ENCODE results near the gene DAZL. TPM values are rescaled to one million over a fixed set of nuclear protein-coding genes. Genes with fewer than 3 reads are reported as not detected.
A peak's percentile ranks its signal among the peaks of the same experiment; 100 is the strongest.
"Not testable (repeated sequence)": the region's sequence is repeated elsewhere in the genome, so short reads cannot be mapped to it uniquely, and the experiment has no call there.

Gene DAZL
- total RNA-seq, 1 donor from 2014 or later = not detected

DNA sequence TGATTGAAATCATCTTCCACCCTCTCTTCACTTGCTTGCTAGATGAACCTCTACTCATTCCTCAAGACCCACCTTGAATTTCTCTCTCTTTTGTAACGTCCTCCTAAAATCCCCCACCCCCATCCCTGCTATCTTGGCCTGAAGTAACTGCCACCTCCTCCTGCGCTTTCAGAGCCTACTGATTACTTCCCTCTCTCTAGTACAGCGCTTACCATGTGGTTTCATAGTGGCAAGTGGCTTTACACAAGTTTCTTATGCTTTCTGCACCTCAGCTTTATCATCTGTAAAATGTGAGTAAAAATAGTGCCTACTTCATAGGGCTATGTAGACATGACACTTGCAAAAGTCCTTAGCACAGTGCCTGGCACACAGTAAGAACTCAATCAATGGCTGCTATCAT is 28.7 kb upstream of the DAZL start:
- Mint-ChIP-seq H3K9me3 (ENCODE audit: low read depth) (no peaks in the 10 kb centered on the region), H3K4me1 (ENCODE audit: low read depth) (peaks cover 11% of the 10 kb centered on the region), H3K27me3 (no peaks in the 10 kb centered on the region), H3K36me3 (ENCODE audit: insufficient read depth) (no peaks in the 10 kb centered on the region), H3K27ac (no peak overlapping the region), H3K4me3 (ENCODE audit: low read depth) (no peak overlapping the region)
- no peak for DNase-seq (ENCODE audit: low spot score, unreplicated experiment)
- TF ChIP-seq, protein P1, sequence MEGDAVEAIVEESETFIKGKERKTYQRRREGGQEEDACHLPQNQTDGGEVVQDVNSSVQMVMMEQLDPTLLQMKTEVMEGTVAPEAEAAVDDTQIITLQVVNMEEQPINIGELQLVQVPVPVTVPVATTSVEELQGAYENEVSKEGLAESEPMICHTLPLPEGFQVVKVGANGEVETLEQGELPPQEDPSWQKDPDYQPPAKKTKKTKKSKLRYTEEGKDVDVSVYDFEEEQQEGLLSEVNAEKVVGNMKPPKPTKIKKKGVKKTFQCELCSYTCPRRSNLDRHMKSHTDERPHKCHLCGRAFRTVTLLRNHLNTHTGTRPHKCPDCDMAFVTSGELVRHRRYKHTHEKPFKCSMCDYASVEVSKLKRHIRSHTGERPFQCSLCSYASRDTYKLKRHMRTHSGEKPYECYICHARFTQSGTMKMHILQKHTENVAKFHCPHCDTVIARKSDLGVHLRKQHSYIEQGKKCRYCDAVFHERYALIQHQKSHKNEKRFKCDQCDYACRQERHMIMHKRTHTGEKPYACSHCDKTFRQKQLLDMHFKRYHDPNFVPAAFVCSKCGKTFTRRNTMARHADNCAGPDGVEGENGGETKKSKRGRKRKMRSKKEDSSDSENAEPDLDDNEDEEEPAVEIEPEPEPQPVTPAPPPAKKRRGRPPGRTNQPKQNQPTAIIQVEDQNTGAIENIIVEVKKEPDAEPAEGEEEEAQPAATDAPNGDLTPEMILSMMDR (IDR thresholded peaks at IDR 0.05; ENCODE audit: unreplicated experiment) = no peak

DNA sequence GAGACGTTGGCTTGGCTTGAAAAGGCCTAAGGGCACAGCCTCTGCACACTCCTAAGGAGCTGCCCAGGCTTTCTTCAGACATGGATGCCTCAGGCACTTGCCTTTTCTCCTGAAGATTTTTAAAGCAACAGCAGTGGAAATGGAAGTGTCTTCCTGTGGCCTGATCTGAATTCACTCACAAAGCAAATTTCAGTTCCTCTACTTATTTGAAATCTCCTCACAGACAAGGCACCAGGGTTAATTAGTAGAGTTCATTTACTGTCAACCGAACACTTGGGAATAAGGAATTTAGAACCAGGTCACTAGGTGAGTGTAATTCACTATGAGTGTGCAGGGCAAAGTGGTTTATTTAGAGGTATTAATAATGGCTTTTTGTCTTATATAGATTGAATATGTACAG is 27.2 kb upstream of the DAZL start:
- no peak for DNase-seq (ENCODE audit: low spot score, unreplicated experiment)
- Mint-ChIP-seq H3K36me3 (ENCODE audit: insufficient read depth) (no peaks in the 10 kb centered on the region), H3K27ac (peak overlapping the region; percentile 67), H3K4me1 (ENCODE audit: low read depth) (peaks cover 11% of the 10 kb centered on the region), H3K9me3 (ENCODE audit: low read depth) (no peaks in the 10 kb centered on the region), H3K27me3 (no peaks in the 10 kb centered on the region), H3K4me3 (ENCODE audit: low read depth) (no peak overlapping the region)
- TF ChIP-seq, protein P1 (IDR thresholded peaks at IDR 0.05; ENCODE audit: unreplicated experiment) = no peak

DNA sequence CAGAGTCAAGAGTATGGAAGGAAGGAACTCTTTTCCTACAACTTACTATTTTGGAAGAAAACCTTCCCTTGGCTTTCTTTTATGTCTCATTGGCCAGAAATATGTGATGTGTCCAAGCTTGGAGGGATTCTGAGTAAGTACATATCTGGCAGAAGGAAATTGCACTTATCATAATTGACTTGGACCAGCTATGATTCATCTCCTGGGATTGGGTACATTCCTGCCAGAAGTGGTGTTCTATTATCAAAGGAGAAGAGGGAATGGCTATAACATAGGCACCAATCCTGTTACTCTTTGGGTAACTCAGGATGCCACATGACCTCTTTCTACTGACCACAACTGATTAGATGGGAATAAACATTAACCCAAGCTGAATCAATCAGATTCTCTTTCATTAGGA is 13.5 kb upstream of the DAZL start:
- H3K27ac Mint-ChIP-seq = no peak overlapping the region
- H3K9me3 Mint-ChIP-seq (ENCODE audit: low read depth) = peaks cover 12% of the 10 kb centered on the region
- peaks cover 4% of the 10 kb centered on the region for H3K4me1 Mint-ChIP-seq (ENCODE audit: low read depth)
- no peak overlapping the region for H3K4me3 Mint-ChIP-seq (ENCODE audit: low read depth)
- TF ChIP-seq, protein P1 (IDR thresholded peaks at IDR 0.05; ENCODE audit: unreplicated experiment) = no peak
- H3K27me3 Mint-ChIP-seq = no peaks in the 10 kb centered on the region
- no peaks in the 10 kb centered on the region for H3K36me3 Mint-ChIP-seq (ENCODE audit: insufficient read depth)
- DNase-seq (ENCODE audit: low spot score, unreplicated experiment) = no peak

DNA sequence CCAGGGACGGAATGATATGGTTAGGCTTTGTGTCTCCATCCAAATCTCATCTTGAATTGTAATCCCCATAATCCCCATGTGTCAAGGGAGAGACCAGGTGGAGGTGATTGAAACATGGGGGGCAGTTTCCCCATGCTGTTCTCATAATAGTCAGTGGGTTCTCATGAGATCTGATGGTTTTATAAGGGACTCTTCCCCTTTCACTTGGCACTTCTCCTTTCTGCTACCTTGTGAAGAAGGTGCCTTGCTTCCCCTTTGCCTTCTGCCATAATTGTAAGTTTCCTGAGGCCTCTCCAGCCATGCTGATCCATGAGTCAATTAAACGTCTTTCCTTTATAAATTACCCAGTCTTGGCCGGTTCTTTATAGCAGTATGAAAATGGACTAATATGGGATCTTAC is 11.9 kb upstream of the DAZL start:
- not testable (repeated sequence) for H3K36me3 Mint-ChIP-seq (ENCODE audit: insufficient read depth); H3K27ac Mint-ChIP-seq; H3K4me1 Mint-ChIP-seq (ENCODE audit: low read depth); H3K4me3 Mint-ChIP-seq (ENCODE audit: low read depth); DNase-seq (ENCODE audit: low spot score, unreplicated experiment); H3K27me3 Mint-ChIP-seq
- peaks cover 12% of the 10 kb centered on the region for H3K9me3 Mint-ChIP-seq (ENCODE audit: low read depth)

DNA sequence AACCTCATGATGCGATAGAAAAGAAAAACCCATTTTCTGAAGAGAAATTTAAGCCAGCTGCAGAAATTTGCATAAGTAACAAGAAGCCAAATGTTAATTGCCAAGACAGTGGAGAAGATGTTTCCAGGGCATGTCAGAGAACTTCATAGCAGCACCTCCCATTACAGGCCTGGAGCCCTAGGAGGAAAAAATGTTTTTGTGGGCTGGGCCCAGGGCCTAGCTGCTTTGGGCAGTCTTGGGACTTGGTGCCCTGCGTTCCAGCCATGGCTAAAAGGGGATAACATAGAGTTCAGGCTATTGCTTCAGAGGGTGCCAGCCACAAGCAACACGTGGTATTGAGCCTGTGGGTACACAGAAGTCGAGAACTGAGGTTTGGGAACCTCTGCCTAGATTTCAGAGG is 10.9 kb upstream of the DAZL start:
- TF ChIP-seq, protein P1 (IDR thresholded peaks at IDR 0.05; ENCODE audit: unreplicated experiment) = no peak
- Mint-ChIP-seq H3K9me3 (ENCODE audit: low read depth) (peaks cover 12% of the 10 kb centered on the region), H3K36me3 (ENCODE audit: insufficient read depth) (no peaks in the 10 kb centered on the region)

More for the DNA sequence above, 10.9 kb upstream of the DAZL start:
- no peak overlapping the region for H3K27ac Mint-ChIP-seq
- peaks cover 4% of the 10 kb centered on the region for H3K4me1 Mint-ChIP-seq (ENCODE audit: low read depth)
- H3K27me3 Mint-ChIP-seq = no peaks in the 10 kb centered on the region
- H3K4me3 Mint-ChIP-seq (ENCODE audit: low read depth) = no peak overlapping the region
- DNase-seq (ENCODE audit: low spot score, unreplicated experiment) = no peak
